DOHH2 (cell line): ENCODE measurements around the gene IL33.

ENCODE experiments used
- H3F3A ChIP-seq: fragments of 200-600 bp; sonication (generic), shearing (Covaris generic); 2 replicates; pipeline ENCODE4 v1.6.0; 2016; ENCODE audit warnings: antibody characterized with exemption, mild to moderate bottlenecking; ENCODE audit not compliant: control insufficient read depth, insufficient read depth
- H3K27ac ChIP-seq: fragments of 200-600 bp; sonication (generic); 2 replicates; pipeline ENCODE4 v1.5.1; 2014; ENCODE audit warnings: low read depth, mild to moderate bottlenecking, low read length, moderate library complexity
- H3K27me3 ChIP-seq: fragments of 200-600 bp; sonication (generic); 2 replicates; pipeline ENCODE4 v1.6.1; 2014; ENCODE audit warnings: mild to moderate bottlenecking, low read length, mixed read lengths; ENCODE audit not compliant: control insufficient read depth
- H3K36me3 ChIP-seq: fragments of 200-600 bp; sonication (generic); 2 replicates; pipeline ENCODE4 v1.6.1; 2014; ENCODE audit warnings: mild to moderate bottlenecking, low read length, moderate library complexity, mixed read lengths; ENCODE audit not compliant: control insufficient read depth
- H3K4me1 ChIP-seq: fragments of 200-600 bp; sonication (generic); 2 replicates; pipeline ENCODE4 v1.6.1; 2014; ENCODE audit warnings: mild to moderate bottlenecking, low read length, mixed read lengths; ENCODE audit not compliant: control insufficient read depth
- H3K4me2 ChIP-seq: fragments of 200-600 bp; sonication (generic); 2 replicates; pipeline ENCODE4 v1.6.0; 2014; ENCODE audit warnings: mild to moderate bottlenecking, low read length, moderate library complexity
- H3K4me3 ChIP-seq: fragments of 200-600 bp; sonication (generic); 2 replicates; pipeline ENCODE4 v1.5.1; 2014; ENCODE audit warnings: mild to moderate bottlenecking, low read length, mixed read lengths
- H3K79me2 ChIP-seq: fragments of 200-600 bp; sonication (generic); 2 replicates; pipeline ENCODE4 v1.6.1; 2014; ENCODE audit warnings: mild to moderate bottlenecking, low read length, mixed read lengths; ENCODE audit not compliant: control insufficient read depth
- H3K9me2 ChIP-seq: fragments of 200-600 bp; sonication (generic); replicated peaks from 2 replicates; pipeline ENCODE4 v1.6.1; 2014; ENCODE audit warnings: mild to moderate bottlenecking, low read length, mixed read lengths; ENCODE audit not compliant: control insufficient read depth
- H3K9me3 ChIP-seq: fragments of 200-600 bp; sonication (generic); 2 replicates; pipeline ENCODE4 v1.6.1; 2014; ENCODE audit warnings: antibody characterized with exemption, low read length, mixed read lengths; ENCODE audit not compliant: control insufficient read depth, insufficient read depth
- H4K20me1 ChIP-seq: fragments of 200-600 bp; sonication (generic); 2 replicates; pipeline ENCODE4 v1.6.0; 2014; ENCODE audit warnings: low read depth, mild to moderate bottlenecking, antibody characterized with exemption, low read length, moderate library complexity; ENCODE audit not compliant: control insufficient read depth, insufficient read depth
- EZH2phosphoT487 ChIP-seq: fragments of 200-600 bp; sonication (generic); IDR thresholded peaks from 2 replicates; pipeline ENCODE4 v1.6.1; 2017; ENCODE audit warnings: borderline replicate concordance, mild to moderate bottlenecking, antibody characterized with exemption, low read length, moderate library complexity, mixed read lengths
- TF ChIP-seq, protein P1 (sequence below): fragments of 200-600 bp; sonication (generic); IDR thresholded peaks from one replicate; pipeline ENCODE4 v1.5.1; 2014; ENCODE audit warnings: antibody characterized with exemption, mild to moderate bottlenecking, low read depth, low read length; ENCODE audit not compliant: poor library complexity, severe bottlenecking

Gene IL33

DNA sequence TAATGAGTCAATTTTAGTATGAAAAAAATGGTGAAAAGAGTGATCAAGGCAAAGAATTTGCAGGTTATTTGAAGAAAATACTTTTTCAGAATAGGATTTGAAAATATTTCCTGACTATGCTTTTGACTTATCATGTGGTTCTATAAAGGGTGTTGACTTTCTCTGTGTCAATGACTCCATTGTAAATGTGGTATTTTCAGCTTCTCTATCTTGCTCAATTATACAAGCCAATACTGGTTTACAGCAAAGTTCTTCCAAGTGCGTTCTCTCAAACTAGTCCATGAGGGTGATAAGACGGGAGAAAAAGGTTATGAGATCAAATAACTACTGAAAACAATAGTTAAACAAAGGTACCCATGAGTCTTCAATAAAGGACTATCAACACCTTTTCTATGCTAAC is 21.7 kb downstream of the IL33 start:
- H3K9me3 ChIP-seq, result no peaks in the 10 kb centered on the region
- no peak overlapping the region for H3K4me2 ChIP-seq
- H3K4me1 ChIP-seq, result no peaks in the 10 kb centered on the region
- H3K9me2 ChIP-seq, result no peaks in the 10 kb centered on the region
- no peaks in the 10 kb centered on the region for H3K36me3 ChIP-seq
- peaks cover 13% of the 10 kb centered on the region for H3K27me3 ChIP-seq
- no peak overlapping the region for H3K4me3 ChIP-seq
- H4K20me1 ChIP-seq, result no peaks in the 10 kb centered on the region
- H3K79me2 ChIP-seq, result no peaks in the 10 kb centered on the region
- H3K27ac ChIP-seq, result no peak overlapping the region
- TF ChIP-seq, protein P1, sequence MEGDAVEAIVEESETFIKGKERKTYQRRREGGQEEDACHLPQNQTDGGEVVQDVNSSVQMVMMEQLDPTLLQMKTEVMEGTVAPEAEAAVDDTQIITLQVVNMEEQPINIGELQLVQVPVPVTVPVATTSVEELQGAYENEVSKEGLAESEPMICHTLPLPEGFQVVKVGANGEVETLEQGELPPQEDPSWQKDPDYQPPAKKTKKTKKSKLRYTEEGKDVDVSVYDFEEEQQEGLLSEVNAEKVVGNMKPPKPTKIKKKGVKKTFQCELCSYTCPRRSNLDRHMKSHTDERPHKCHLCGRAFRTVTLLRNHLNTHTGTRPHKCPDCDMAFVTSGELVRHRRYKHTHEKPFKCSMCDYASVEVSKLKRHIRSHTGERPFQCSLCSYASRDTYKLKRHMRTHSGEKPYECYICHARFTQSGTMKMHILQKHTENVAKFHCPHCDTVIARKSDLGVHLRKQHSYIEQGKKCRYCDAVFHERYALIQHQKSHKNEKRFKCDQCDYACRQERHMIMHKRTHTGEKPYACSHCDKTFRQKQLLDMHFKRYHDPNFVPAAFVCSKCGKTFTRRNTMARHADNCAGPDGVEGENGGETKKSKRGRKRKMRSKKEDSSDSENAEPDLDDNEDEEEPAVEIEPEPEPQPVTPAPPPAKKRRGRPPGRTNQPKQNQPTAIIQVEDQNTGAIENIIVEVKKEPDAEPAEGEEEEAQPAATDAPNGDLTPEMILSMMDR, result no peak
- no peak for TF ChIP-seq EZH2phosphoT487
- no peaks in the 10 kb centered on the region for H3F3A ChIP-seq

DNA sequence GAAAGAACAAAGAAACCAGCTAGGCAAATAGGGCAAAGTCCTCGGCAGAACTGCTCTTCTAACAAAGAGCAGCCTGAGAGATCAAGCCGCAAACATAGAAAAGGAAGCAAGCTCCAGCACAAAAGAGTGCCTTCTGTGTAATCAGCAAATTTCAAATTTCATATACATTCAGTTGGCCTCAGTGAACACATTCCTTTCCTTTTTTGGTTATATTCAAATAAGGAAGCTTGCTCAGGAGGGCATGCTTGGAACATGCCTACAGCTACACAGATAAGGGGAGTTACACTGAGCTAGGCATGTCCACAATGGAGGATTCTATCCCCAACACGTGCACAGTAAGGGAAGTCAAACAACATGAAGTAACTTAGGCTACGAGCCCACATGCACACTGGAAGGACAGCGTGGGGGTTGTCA is 23.4 kb downstream of the IL33 start:
- no peaks in the 10 kb centered on the region for H3K9me3 ChIP-seq
- H3K79me2 ChIP-seq, result no peaks in the 10 kb centered on the region
- no peak overlapping the region for H3K4me2 ChIP-seq
- H4K20me1 ChIP-seq, result no peaks in the 10 kb centered on the region
- peaks cover 5% of the 10 kb centered on the region for H3K27me3 ChIP-seq
- no peak overlapping the region for H3K4me3 ChIP-seq
- no peaks in the 10 kb centered on the region for H3K9me2 ChIP-seq
- H3K36me3 ChIP-seq, result no peaks in the 10 kb centered on the region
- no peaks in the 10 kb centered on the region for H3F3A ChIP-seq
- TF ChIP-seq EZH2phosphoT487, result no peak
- TF ChIP-seq, protein P1, result no peak
- no peaks in the 10 kb centered on the region for H3K4me1 ChIP-seq
- H3K27ac ChIP-seq, result no peak overlapping the region

DNA sequence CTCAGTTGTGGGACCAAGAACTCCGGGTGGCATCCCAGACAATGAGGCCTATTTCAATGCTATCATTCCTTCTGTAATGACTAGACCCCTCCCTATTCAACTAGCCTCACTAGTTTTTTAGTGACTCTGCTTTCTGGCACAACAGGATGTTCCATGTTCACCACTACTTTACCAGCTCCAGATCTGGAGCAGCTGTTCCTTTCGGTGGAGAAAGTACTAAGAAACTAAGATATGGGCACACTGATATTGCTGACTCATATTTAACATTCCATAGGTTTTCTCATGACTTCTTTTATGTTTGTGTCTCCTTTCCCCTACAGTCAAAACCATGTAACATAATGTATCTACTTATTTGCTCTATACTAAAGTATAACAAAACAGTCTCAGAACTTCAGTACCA is 24.1 kb downstream of the IL33 start:
- Histone ChIP-seq H3K36me3 (no peaks in the 10 kb centered on the region), H4K20me1 (no peaks in the 10 kb centered on the region), H3K79me2 (no peaks in the 10 kb centered on the region), H3K27ac (no peak overlapping the region), H3K4me3 (no peak overlapping the region), H3K4me1 (no peaks in the 10 kb centered on the region), H3K4me2 (no peak overlapping the region), H3K9me3 (no peaks in the 10 kb centered on the region), H3K27me3 (peaks cover 2% of the 10 kb centered on the region; the same call in 1 of the 2 replicates), H3F3A (no peaks in the 10 kb centered on the region), H3K9me2 (no peaks in the 10 kb centered on the region)
- no peak for TF ChIP-seq EZH2phosphoT487

DNA sequence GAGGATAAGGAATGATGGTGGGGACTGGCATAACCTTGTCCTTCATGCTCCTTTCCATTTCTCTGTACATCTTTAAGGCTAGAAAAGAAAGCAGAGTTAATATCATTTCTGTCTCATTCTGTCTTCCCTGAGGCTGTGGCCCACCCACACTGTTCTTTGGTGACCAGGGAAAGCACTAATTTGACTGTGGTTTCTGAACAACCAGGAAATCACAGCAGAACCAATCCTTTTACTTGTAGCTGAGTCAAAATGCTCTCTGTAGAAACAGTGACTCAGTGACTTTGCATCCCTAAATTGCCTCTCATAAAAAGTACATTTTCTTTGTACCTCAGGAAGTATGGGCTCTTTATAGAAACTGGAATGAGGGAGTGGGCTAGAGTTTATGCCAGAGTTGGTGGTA is 28.1 kb downstream of the IL33 start:
- H3K36me3 ChIP-seq, result no peaks in the 10 kb centered on the region
- H3K4me1 ChIP-seq, result no peaks in the 10 kb centered on the region
- no peak overlapping the region for H3K4me2 ChIP-seq

More for the DNA sequence above, 28.1 kb downstream of the IL33 start:
- Histone ChIP-seq H3K9me3 (no peaks in the 10 kb centered on the region), H4K20me1 (no peaks in the 10 kb centered on the region), H3K4me3 (no peak overlapping the region), H3K27ac (no peak overlapping the region), H3F3A (no peaks in the 10 kb centered on the region), H3K9me2 (no peaks in the 10 kb centered on the region), H3K27me3 (peaks cover 7% of the 10 kb centered on the region; the same call in 1 of the 2 replicates), H3K79me2 (no peaks in the 10 kb centered on the region)
- no peak for TF ChIP-seq EZH2phosphoT487
- TF ChIP-seq, protein P1, result no peak
